K562 (cell line): ENCODE data around the gene MLLT3. TPM values are rescaled to one million over a fixed set of nuclear protein-coding genes. Genes with fewer than 3 reads are reported as not detected.

Experiments
- ATAC-seq: fragments of 200-7000 bp; cut with Tn5 transposase; 3 replicates; pipeline ENCODE4 v1.9.1; 2020; ENCODE audit warnings: moderate library complexity
- BruUV-seq: library from RNA; stranded (reverse); fragments of 400-500 nt; replicated peaks from 2 replicates; lab custom pipeline; 2021; lab: Mats Ljungman, UMichigan
- CTCF ChIA-PET: fragments of 300-600 bp; formaldehyde crosslinking; extraction: SDS; loops from one replicate; lab custom pipeline; 2021; ENCODE audit warnings: low intra/inter-chr PET ratio; lab: Yijun Ruan, JAX
- POLR2A ChIA-PET: fragments of 300-600, 350-650 bp; sonication (Branson Sonifier 250); formaldehyde crosslinking; extraction: SDS; loops from one replicate; lab custom pipeline; 2021; ENCODE audit warnings: antibody characterized with exemption, inconsistent platforms; lab: Yijun Ruan, JAX
- DNase-seq, 4 experiments: peaks; one replicate each; pipeline versions ENCODE4 v3.0.0 to v3.0.0-alpha.2; 2011 to 2018; ENCODE audit warnings: low spot score in 3 of 4, mixed read lengths in 3 of 4; ENCODE audit errors: extremely low read depth in 1 of 4
- FAIRE-seq: peaks from 2 replicates; lab custom pipeline; 2011; peaks lifted over from hg19 to GRCh38; lab: Jason Lieb, UNC
- H2AFZ ChIP-seq: 2 replicates; pipeline ENCODE4 v1.6.0; 2011; ENCODE audit warnings: low read depth, low read length, control low read depth, inconsistent platforms
- H3K27ac ChIP-seq: fragments of 200-600 bp; 3 replicates; pipeline ENCODE4 v1.8.0; 2011; ENCODE audit warnings: low read depth, mild to moderate bottlenecking, control low read depth, inconsistent platforms, low read length, moderate library complexity, mixed read lengths; ENCODE audit errors: extremely low read depth
- H3K27me3 ChIP-seq, 2 experiments: fragments of 300-600 bp in 1 of 2; 2 replicates in 1 of 2; 3 replicates in 1 of 2; pipeline versions ENCODE4 v1.6.0 to v1.8.0; 2011; ENCODE audit warnings: inconsistent platforms in 2 of 2, low read length in 2 of 2, mild to moderate bottlenecking in 1 of 2, mixed read lengths in 1 of 2, moderate library complexity in 1 of 2; ENCODE audit not compliant: control insufficient read depth in 2 of 2, insufficient read depth in 2 of 2
- H3K36me3 ChIP-seq: fragments of 300-600 bp; 3 replicates; pipeline ENCODE4 v1.8.0; 2011; ENCODE audit warnings: mild to moderate bottlenecking, low read length, inconsistent platforms; ENCODE audit not compliant: control insufficient read depth, insufficient read depth
- H3K4me1 ChIP-seq, 2 experiments: fragments of 200-600 bp in 1 of 2; replicated peaks in 1 of 2; 2 replicates in 1 of 2; 3 replicates in 1 of 2; pipeline versions ENCODE4 v1.5.1 to v1.8.0; 2011; ENCODE audit warnings: inconsistent platforms in 2 of 2, low read length in 2 of 2, mild to moderate bottlenecking in 1 of 2, mixed read lengths in 1 of 2, moderate library complexity in 1 of 2; ENCODE audit not compliant: control insufficient read depth in 2 of 2, insufficient read depth in 2 of 2
- H3K4me2 ChIP-seq: 2 replicates; pipeline ENCODE4 v1.6.1; 2011; ENCODE audit warnings: low read length, control low read depth, inconsistent platforms, mixed read lengths; ENCODE audit not compliant: insufficient read depth
- H3K4me3 ChIP-seq: fragments of 200-600 bp; sonication (generic), shearing (Covaris generic); 2 replicates; pipeline ENCODE4 v1.5.1; 2016; ENCODE audit warnings: control low read depth, inconsistent platforms
- H3K79me2 ChIP-seq: fragments of 200-600 bp; 3 replicates; pipeline ENCODE4 v1.8.0; 2011; ENCODE audit warnings: low read length, inconsistent platforms; ENCODE audit not compliant: control insufficient read depth, insufficient read depth
- H3K9ac ChIP-seq, 2 experiments: 2 replicates each; pipeline versions ENCODE4 v1.6.0 to v1.6.1; 2011; ENCODE audit warnings: low read depth in 2 of 2, low read length in 2 of 2, control low read depth in 1 of 2, inconsistent platforms in 1 of 2, mild to moderate bottlenecking in 1 of 2, mixed read lengths in 1 of 2; ENCODE audit not compliant: insufficient read depth in 1 of 2
- H3K9me1 ChIP-seq: one replicate; pipeline ENCODE4 v1.6.0; 2011; ENCODE audit warnings: inconsistent platforms, mild to moderate bottlenecking, low read length, moderate library complexity; ENCODE audit not compliant: control insufficient read depth, insufficient read depth
- H3K9me3 ChIP-seq: replicated peaks from 2 replicates; pipeline ENCODE4 v1.5.1; 2011; ENCODE audit warnings: low read depth, low read length, inconsistent platforms; ENCODE audit not compliant: control insufficient read depth, insufficient read depth
- H4K20me1 ChIP-seq: replicated peaks from 2 replicates; pipeline ENCODE4 v1.6.1; 2011; ENCODE audit warnings: low read length, inconsistent platforms, mixed read lengths; ENCODE audit not compliant: control insufficient read depth, insufficient read depth
- BRF1 ChIP-seq: IDR thresholded peaks from 3 replicates; pipeline ENCODE4 v1.6.1; 2011; ENCODE audit warnings: borderline replicate concordance, mild to moderate bottlenecking; ENCODE audit not compliant: insufficient read length; ENCODE audit errors: extremely low read depth
- CREB1 ChIP-seq, 2 experiments: sonication (generic) in 1 of 2; formaldehyde crosslinking in 1 of 2; IDR thresholded peaks; 2 replicates each; pipeline versions ENCODE4 v1.6.1 to v1.8.0; 2012 to 2022; ENCODE audit warnings: inconsistent platforms in 1 of 2, mild to moderate bottlenecking in 1 of 2, missing genetic modification reagents in 1 of 2, moderate library complexity in 1 of 2
- ETS2 ChIP-seq: IDR thresholded peaks from 2 replicates; pipeline ENCODE4 v1.6.1; 2016; ENCODE audit warnings: borderline replicate concordance, missing genetic modification characterization, mild to moderate bottlenecking, moderate library complexity, missing compliant biosample characterization; ENCODE audit not compliant: poor library complexity, severe bottlenecking
- GTF2F1 ChIP-seq: IDR thresholded peaks from 2 replicates; pipeline ENCODE4 v1.6.1; 2011; ENCODE audit warnings: low read depth, low read length, improper control_type of control experiment
- HNRNPLL ChIP-seq: fragments of 200-400 bp; formaldehyde crosslinking; IDR thresholded peaks from 2 replicates; pipeline ENCODE4 v1.6.1; 2017; ENCODE audit warnings: low read length, low read depth, mild to moderate bottlenecking; ENCODE audit not compliant: poor library complexity, severe bottlenecking
- MITF ChIP-seq: IDR thresholded peaks from 2 replicates; pipeline ENCODE4 v1.6.1; 2014; ENCODE audit warnings: antibody characterized with exemption
- MXI1 ChIP-seq: IDR thresholded peaks from 2 replicates; pipeline ENCODE4 v1.6.1; 2011; ENCODE audit warnings: low read depth, mild to moderate bottlenecking, improper control_type of control experiment, low read length
- RFX5 ChIP-seq: IDR thresholded peaks from 2 replicates; pipeline ENCODE4 v1.6.1; 2011; ENCODE audit warnings: low read depth, mild to moderate bottlenecking, improper control_type of control experiment, low read length
- SMARCB1 ChIP-seq: IDR thresholded peaks from 2 replicates; pipeline ENCODE4 v1.6.1; 2011; ENCODE audit warnings: improper control_type of control experiment, low read depth; ENCODE audit not compliant: insufficient read length
- SMARCE1 ChIP-seq: fragments of 450-650 bp; IDR thresholded peaks from 2 replicates; pipeline ENCODE4 v1.7.1; 2016; ENCODE audit warnings: mild to moderate bottlenecking
- SREBF2 ChIP-seq: sonication (generic); formaldehyde crosslinking; IDR thresholded peaks from 2 replicates; pipeline ENCODE4 v1.4.0; 2020; ENCODE audit warnings: mild to moderate bottlenecking, missing genetic modification reagents
- THAP7 ChIP-seq: fragments of 250-450 bp; sonication (Bioruptor Pico); IDR thresholded peaks from 2 replicates; pipeline ENCODE4 v1.5.0; 2021
- ZFX ChIP-seq: sonication (generic); formaldehyde crosslinking; IDR thresholded peaks from 2 replicates; pipeline ENCODE4 v1.8.0; 2022; ENCODE audit warnings: mild to moderate bottlenecking, missing genetic modification reagents, moderate library complexity
- ZNF316 ChIP-seq: fragments of 450-650 bp; IDR thresholded peaks from 2 replicates; pipeline ENCODE4 v1.6.1; 2016
- WGBS: fragments of 100-300 bp; shearing (Covaris generic); methylation state at CpG from one replicate; pipeline ENCODE4 v1.1.6; 2016; ENCODE audit warnings: low coverage, mixed read lengths; ENCODE audit not compliant: insufficient coverage; ENCODE audit errors: missing lambda C conversion rate; 5-methylcytosine and 5-hydroxymethylcytosine counted together
- in situ Hi-C: fragments of 300-500 bp; cut with MboI; formaldehyde crosslinking; loops from 4 replicates; pipeline ENCODE4 v1.15.0; 2018; ENCODE audit warnings: inconsistent platforms, mixed read lengths
- intact Hi-C: fragments of 100-400 bp; cut with micrococcal nuclease; formaldehyde crosslinking; loops from 2 replicates; pipeline ENCODE4 v1.14.2; 2022
- polyA plus RNA-seq, 8 experiments: library from polyadenylated mRNA; depleted of rRNA in 4 of 8; stranded (reverse) in 5 of 8; unstranded in 3 of 8; fragments of >200 nt; fragmentation: Nextera tagmentation in 2 of 8; fragmentation: Illumina TruSeq in 1 of 8; extraction: Ambion mirVana in 2 of 8; extraction: Trizol in 1 of 8; gene quantifications; 2 replicates each; pipeline versions ENCODE4 v1.2.1 to v1.2.3, GENCODE V29; 2011 to 2014; ENCODE audit warnings: inconsistent platforms in 1 of 8, missing spikeins in 1 of 8
- total RNA-seq, 7 experiments: library from RNA; depleted of rRNA in 6 of 7; stranded (reverse); fragments of >200 nt in 6 of 7; fragmentation: Illumina TruSeq in 2 of 7; extraction: Trizol in 2 of 7; gene quantifications; 2 replicates each; pipeline versions ENCODE4 v1.2.1 to v1.2.3, GENCODE V29; 2011 to 2021; ENCODE audit warnings: low replicate concordance in 1 of 7
- TF ChIP-seq, protein P1 (sequence below): fragments of 450-650 bp; IDR thresholded peaks from 2 replicates; pipeline ENCODE4 v1.6.1; 2016; ENCODE audit warnings: mild to moderate bottlenecking

The MLLT3 gene
- total and polyA plus RNA-seq, 9 of the 15 experiments (the other 6 are each of a cell fraction or from before 2014, with no cell fraction given): 0.07 to 0.42 (median 0.22) TPM; not detected in 4

DNA sequence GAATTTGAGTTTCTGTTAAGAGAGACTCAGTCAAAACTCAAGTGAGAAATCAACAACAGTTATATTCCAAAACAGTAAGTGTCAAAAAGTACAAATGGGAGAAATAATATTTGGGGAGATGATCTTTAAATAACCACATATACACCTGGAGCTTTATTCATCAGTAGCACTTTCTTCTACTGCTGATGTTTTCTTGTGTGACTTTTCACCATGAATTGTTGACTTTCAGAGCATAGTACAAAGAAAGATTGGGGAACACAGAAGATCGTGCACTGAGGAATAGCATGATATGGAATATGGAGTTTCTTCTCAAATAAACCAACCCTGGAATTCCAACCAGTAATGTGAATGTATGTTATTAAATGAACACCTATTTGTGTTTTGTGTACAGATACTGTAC is 130.7 kb downstream of the MLLT3 start (continued):
- TF ChIP-seq, protein P1, sequence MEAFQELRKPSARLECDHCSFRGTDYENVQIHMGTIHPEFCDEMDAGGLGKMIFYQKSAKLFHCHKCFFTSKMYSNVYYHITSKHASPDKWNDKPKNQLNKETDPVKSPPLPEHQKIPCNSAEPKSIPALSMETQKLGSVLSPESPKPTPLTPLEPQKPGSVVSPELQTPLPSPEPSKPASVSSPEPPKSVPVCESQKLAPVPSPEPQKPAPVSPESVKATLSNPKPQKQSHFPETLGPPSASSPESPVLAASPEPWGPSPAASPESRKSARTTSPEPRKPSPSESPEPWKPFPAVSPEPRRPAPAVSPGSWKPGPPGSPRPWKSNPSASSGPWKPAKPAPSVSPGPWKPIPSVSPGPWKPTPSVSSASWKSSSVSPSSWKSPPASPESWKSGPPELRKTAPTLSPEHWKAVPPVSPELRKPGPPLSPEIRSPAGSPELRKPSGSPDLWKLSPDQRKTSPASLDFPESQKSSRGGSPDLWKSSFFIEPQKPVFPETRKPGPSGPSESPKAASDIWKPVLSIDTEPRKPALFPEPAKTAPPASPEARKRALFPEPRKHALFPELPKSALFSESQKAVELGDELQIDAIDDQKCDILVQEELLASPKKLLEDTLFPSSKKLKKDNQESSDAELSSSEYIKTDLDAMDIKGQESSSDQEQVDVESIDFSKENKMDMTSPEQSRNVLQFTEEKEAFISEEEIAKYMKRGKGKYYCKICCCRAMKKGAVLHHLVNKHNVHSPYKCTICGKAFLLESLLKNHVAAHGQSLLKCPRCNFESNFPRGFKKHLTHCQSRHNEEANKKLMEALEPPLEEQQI: no peak

- CTCF ChIA-PET: no interaction called here
- no peak overlapping the region for H3K4me3 ChIP-seq
- DNase-seq (no peak), FAIRE-seq (no peak), ATAC-seq (no peak)
- 4% methylated on average over 4 of the region's 4 CpGs for WGBS
- in situ Hi-C loops: no loop called here
- H3K9me1 ChIP-seq: no peaks in the 10 kb centered on the region
- no peaks in the 10 kb centered on the region for H4K20me1 ChIP-seq
- H3K4me2 ChIP-seq: no peak overlapping the region
- H3K9ac ChIP-seq: no peak overlapping the region
- intact Hi-C loops: no loop called here
- no peaks in the 10 kb centered on the region for H3K9me3 ChIP-seq
- no peak overlapping the region for H2AFZ ChIP-seq
- H3K27me3 ChIP-seq: no peaks in the 10 kb centered on the region
- POLR2A ChIA-PET: no interaction called here
- BruUV-seq: no TSS peak
- no peaks in the 10 kb centered on the region for H3K36me3 ChIP-seq
- no peaks in the 10 kb centered on the region for H3K4me1 ChIP-seq
- no peak overlapping the region for H3K27ac ChIP-seq
- H3K79me2 ChIP-seq: no peaks in the 10 kb centered on the region
- TF ChIP-seq ZFX (CRISPR knock-in tag): no peak
- no peak for TF ChIP-seq SMARCB1
- no peak for TF ChIP-seq ETS2
- no peak for TF ChIP-seq THAP7 (CRISPR knock-in tag)
- TF ChIP-seq CREB1 (IDR thresholded peaks at IDR 0.05): no peak
- no peak for TF ChIP-seq CREB1 (CRISPR knock-in tag; IDR thresholded peaks at IDR 0.05)
- no peak for TF ChIP-seq RFX5
- no peak for TF ChIP-seq MXI1
- no peak for TF ChIP-seq SREBF2
- TF ChIP-seq GTF2F1: no peak
- TF ChIP-seq SMARCE1: no peak
- TF ChIP-seq HNRNPLL: no peak
- no peak for TF ChIP-seq BRF1
- no peak for TF ChIP-seq MITF
- TF ChIP-seq ZNF316: no peak
Observed at GRCh38 chr9:20490246-20490834, 132.0 kb downstream of the MLLT3 start.
